GM19328 (cell line): ENCODE data around the gene ADGRA3.

Experiments
- ATAC-seq: cut with Tn5 transposase; IDR thresholded peaks from one replicate; pipeline ENCODE4 v1.9.1; 2021; ENCODE audit warnings: mild to moderate bottlenecking, moderate library complexity; ENCODE audit not compliant: unreplicated experiment

The ADGRA3 gene

GRCh38 chr4:22372986-22373385 lies 142.9 kb downstream of the ADGRA3 start:
- ATAC-seq: no peak

- no peak for ATAC-seq
These were observed 145.8 kb downstream of the ADGRA3 start for GRCh38 chr4:22369901-22370562.

- no peak for ATAC-seq
These were observed 152.1 kb downstream of the ADGRA3 start for GRCh38 chr4:22363787-22364186.

GRCh38 chr4:22363036-22363435 lies 152.8 kb downstream of the ADGRA3 start:
- ATAC-seq: no peak

GRCh38 chr4:22356987-22357596 lies 158.8 kb downstream of the ADGRA3 start:
- no peak for ATAC-seq

- no peak for ATAC-seq
These were observed 167.5 kb downstream of the ADGRA3 start for GRCh38 chr4:22348410-22348809.

- no peak for ATAC-seq
These were observed 170.2 kb downstream of the ADGRA3 start for GRCh38 chr4:22345678-22346077.

GRCh38 chr4:22345055-22345454 lies 170.8 kb downstream of the ADGRA3 start:
- no peak for ATAC-seq

- no peak for ATAC-seq
These were observed 172.3 kb downstream of the ADGRA3 start for GRCh38 chr4:22343606-22344005.

GRCh38 chr4:22339491-22339890 lies 176.4 kb downstream of the ADGRA3 start:
- no peak for ATAC-seq

GRCh38 chr4:22338796-22339195 lies 177.1 kb downstream of the ADGRA3 start:
- ATAC-seq: no peak
